Heart left ventricle (tissue), 16 donors: ENCODE measurements around the gene DMRTB1. TPM values are rescaled to one million over a fixed set of nuclear protein-coding genes. Genes with fewer than 3 reads are reported as not detected.

Experiments used
- ATAC-seq, 4 donors: fragments of 200-7000 bp; cut with Tn5 transposase; one replicate each; pipeline ENCODE4 v1.9.1; 2020 to 2022; ENCODE audit warnings: moderate library complexity in 4 of 4, mild to moderate bottlenecking in 3 of 4, moderate number of reproducible peaks in 1 of 4
- DNase-seq, 5 donors: peaks; one replicate each; pipeline ENCODE4 v3.0.0-alpha.2; 2020
- H3K27ac ChIP-seq, 12 donors: fragments of 200-600 bp; sonication (generic) in 4 of 12; one replicate each; pipeline versions ENCODE4 v1.5.0 to v1.8.0; 2016 to 2022; ENCODE audit warnings: mild to moderate bottlenecking in 2 of 12
- H3K27me3 ChIP-seq, 9 donors: fragments of 200-600 bp; sonication (generic) in 2 of 9; one replicate each; pipeline versions ENCODE4 v1.5.1 to v1.8.0; 2016 to 2022; ENCODE audit warnings: mild to moderate bottlenecking in 3 of 9
- H3K36me3 ChIP-seq, 9 donors: fragments of 200-600 bp; sonication (generic) in 2 of 9; one replicate each; pipeline versions ENCODE4 v1.5.0 to v1.8.0; 2018 to 2022; ENCODE audit warnings: mild to moderate bottlenecking in 2 of 9
- H3K4me1 ChIP-seq, 12 donors: fragments of 200-600 bp; sonication (generic) in 4 of 12; one replicate each; pipeline versions ENCODE4 v1.5.0 to v1.8.0; 2016 to 2022; ENCODE audit warnings: mild to moderate bottlenecking in 3 of 12
- H3K4me3 ChIP-seq, 12 donors: fragments of 200-600 bp; sonication (generic) in 4 of 12; one replicate each; pipeline versions ENCODE4 v1.5.0 to v1.8.0; 2017 to 2022; ENCODE audit warnings: mild to moderate bottlenecking in 9 of 12, moderate library complexity in 4 of 12
- H3K9me3 ChIP-seq, 12 donors: fragments of 200-600 bp; sonication (generic) in 4 of 12; one replicate each; pipeline versions ENCODE4 v1.5.0 to v1.8.0; 2016 to 2022; ENCODE audit warnings: mild to moderate bottlenecking in 1 of 12
- CTCF ChIP-seq, 12 donors: fragments of 200-600 bp; sonication (generic) in 4 of 12; IDR thresholded peaks; one replicate each; pipeline versions ENCODE4 v1.5.0 to v1.8.0; 2018 to 2022; ENCODE audit warnings: antibody characterized with exemption in 12 of 12, mild to moderate bottlenecking in 5 of 12
- POLR2A ChIP-seq, 2 donors: fragments of 450-650 bp; IDR thresholded peaks; one replicate each; pipeline ENCODE4 v1.6.1; 2017; ENCODE audit warnings: antibody characterized with exemption in 2 of 2, mild to moderate bottlenecking in 2 of 2, moderate library complexity in 2 of 2
- WGBS, 4 donors: extraction: QIAGEN DNeasy Blood & Tissue Kit in 2 of 4; methylation state at CpG; one replicate each; pipeline versions ENCODE4 v1.1.5 to v1.1.7; 2013 to 2018; 5-methylcytosine and 5-hydroxymethylcytosine counted together
- intact Hi-C, 10 donors: fragments of 100-400 bp; cut with DNase I; formaldehyde crosslinking; loops; one replicate each; pipeline versions ENCODE4 v1.11.1 to v1.14.2; 2022
- polyA plus RNA-seq, 2 donors: library from polyadenylated mRNA; stranded (reverse); fragments of 200-250 nt; gene quantifications; one replicate each; pipeline ENCODE4 v1.2.3, GENCODE V29; 2013
- total RNA-seq, 9 donors: library from RNA; depleted of rRNA in 2 of 9; stranded (reverse); fragments of >200 nt in 2 of 9; fragmentation: NEBNext Ultra II Directional in 3 of 9; extraction: Animal tissue kit (Norgen Biotek cat#: 25700) in 3 of 9; gene quantifications; one replicate each; pipeline versions ENCODE4 v1.1.0 to v1.2.4, GENCODE V29; 2016 to 2023
- donor health status: ischemic (EF 13 %, LVEDD 7.1; RV severe dilation, severe dysfunction).
- donor health status: healthy with polysubstance abuse.
- donor health status: DM: no; HTN: yes; CAD: no.
- donor health status: DM: no; HTN: no; CAD: no.
- donor health status: ischemic (EF 25% LVEDD 6.9; RV normal size, moderate dysfunction).
- donor health status: ischemic (EF 25% LVEDD 5.7; RV mildly dilated, moderate dysfunction).
- donor health status: healthy.
- donor health status: DM: yes; HTN: yes; CAD: no.
- donor health status: ischemic (EF 35%, LVEDD 5.7; RV mildly dilated, moderate dysfunction).
- donor health status: nonischemic (EF 11% LVEDD 7.7; RV severe dilation, severe dysfunction).
- donor health status: DM: yes; HTN: yes; CAD: no.
- donor health status: PGD.
- donor health status: ischemic (EF 29% LVEDD 5.4; RV normal size, mild dysfunction).
- donor health status: nonischemic (EF 23%, LVEDD 6.1; RV moderate dilation, normal function).

DMRTB1 gene
- total and polyA plus RNA-seq, 11 donors: not detected

- Histone ChIP-seq H3K36me3 (no peaks in the 10 kb centered on the region), H3K4me1 (no peaks in the 10 kb centered on the region), H3K4me3 (no peak overlapping the region), H3K9me3 (no peaks in the 10 kb centered on the region), H3K27ac (no peak overlapping the region), H3K27me3 (peaks cover 0 to 5% (median 0%) of the 10 kb centered on the region in 9 donors)
- ATAC-seq (no peak), DNase-seq (no peak)
- WGBS, 4 donors: 27 to 34% (median 29%) methylated on average over 2 of the region's 2 CpGs
- no peak for TF ChIP-seq CTCF (IDR thresholded peaks at IDR 0.05)
- TF ChIP-seq POLR2A (IDR thresholded peaks at IDR 0.05): no peak
- intact Hi-C loops: no loop called here
Measured at GRCh38 chr1:53442299-53442698, 16.9 kb upstream of the DMRTB1 start.

- Histone ChIP-seq H3K4me1 (no peaks in the 10 kb centered on the region), H3K9me3 (no peaks in the 10 kb centered on the region), H3K27me3 (peaks cover 0 to 27% (median 8%) of the 10 kb centered on the region in 9 donors), H3K36me3 (no peaks in the 10 kb centered on the region), H3K27ac (no peak overlapping the region), H3K4me3 (no peak overlapping the region)
- no peak for ATAC-seq
- TF ChIP-seq CTCF (IDR thresholded peaks at IDR 0.05) (no peak), POLR2A (IDR thresholded peaks at IDR 0.05) (no peak)
- intact Hi-C loops: no loop called here
- DNase-seq: no peak
- 61 to 73% (median 65%) methylated on average over 2 of the region's 2 CpGs for WGBS, 4 donors
Measured at GRCh38 chr1:53446051-53446450, 13.1 kb upstream of the DMRTB1 start.

- no peak for TF ChIP-seq CTCF (IDR thresholded peaks at IDR 0.05)
- DNase-seq (no peak), ATAC-seq (no peak)
- Histone ChIP-seq H3K4me3 (no peak overlapping the region), H3K36me3 (no peaks in the 10 kb centered on the region), H3K27ac (no peak overlapping the region), H3K4me1 (no peaks in the 10 kb centered on the region), H3K27me3 (peaks cover 0 to 37% (median 8%) of the 10 kb centered on the region in 9 donors), H3K9me3 (no peaks in the 10 kb centered on the region)
- 85 to 95% (median 91%) methylated on average over 4 of the region's 4 CpGs for WGBS, 4 donors
- intact Hi-C loops: no loop called here
Measured at GRCh38 chr1:53447413-53447812, 11.8 kb upstream of the DMRTB1 start.

- Histone ChIP-seq H3K27me3 (peaks cover 0 to 39% (median 8%) of the 10 kb centered on the region in 9 donors), H3K9me3 (no peaks in the 10 kb centered on the region), H3K27ac (no peak overlapping the region), H3K4me3 (no peak overlapping the region), H3K4me1 (no peaks in the 10 kb centered on the region), H3K36me3 (no peaks in the 10 kb centered on the region)
- TF ChIP-seq POLR2A (IDR thresholded peaks at IDR 0.05) (no peak), CTCF (IDR thresholded peaks at IDR 0.05) (no peak)
- ATAC-seq: no peak
- WGBS, 4 donors: 64 to 79% (median 77%) methylated on average over 2 of the region's 2 CpGs
- intact Hi-C loops: no loop called here
- no peak for DNase-seq
Measured at GRCh38 chr1:53448241-53448841, 10.9 kb upstream of the DMRTB1 start.
